DND-41 (cell line): ENCODE results near the gene TNFRSF9.

ENCODE experiments used
- ATAC-seq: fragments of 200-7000 bp; cut with Tn5 transposase; 3 replicates; pipeline ENCODE4 v1.9.1; 2021; ENCODE audit warnings: low read depth; ENCODE audit not compliant: insufficient read depth
- DNase-seq: peaks from one replicate; pipeline ENCODE4 v3.0.0-alpha.2; 2020
- H2AFZ ChIP-seq: 2 replicates; pipeline ENCODE4 v1.6.0; 2012; ENCODE audit warnings: low read depth, low read length
- H3K27ac ChIP-seq: 2 replicates; pipeline ENCODE4 v1.5.1; 2012; ENCODE audit warnings: low read length, inconsistent platforms
- H3K27me3 ChIP-seq: fragments of 200-600 bp; sonication (generic); 2 replicates; pipeline ENCODE4 v1.6.0; 2012; ENCODE audit warnings: low read length, mild to moderate bottlenecking, inconsistent platforms; ENCODE audit not compliant: insufficient read depth, poor library complexity
- H3K36me3 ChIP-seq: 2 replicates; pipeline ENCODE4 v1.5.1; 2012; ENCODE audit warnings: low read length, inconsistent platforms; ENCODE audit not compliant: insufficient read depth
- H3K4me1 ChIP-seq: 2 replicates; pipeline ENCODE4 v1.5.1; 2012; ENCODE audit warnings: mild to moderate bottlenecking, low read length; ENCODE audit not compliant: insufficient read depth
- H3K4me2 ChIP-seq: 2 replicates; pipeline ENCODE4 v1.6.0; 2012; ENCODE audit warnings: mild to moderate bottlenecking, moderate library complexity, low read length, inconsistent platforms; ENCODE audit not compliant: insufficient read depth
- H3K4me3 ChIP-seq, 2 experiments: fragments of 200-600 bp in 1 of 2; shearing (Covaris generic) in 1 of 2; 2 replicates each; pipeline ENCODE4 v1.5.1; 2012 to 2016; ENCODE audit warnings: inconsistent platforms in 2 of 2, low read length in 2 of 2, mild to moderate bottlenecking in 2 of 2, low read depth in 1 of 2, moderate library complexity in 1 of 2
- H3K79me2 ChIP-seq: 2 replicates; pipeline ENCODE4 v1.6.0; 2012; ENCODE audit warnings: low read length, inconsistent platforms; ENCODE audit not compliant: insufficient read depth
- H3K9ac ChIP-seq: 2 replicates; pipeline ENCODE4 v1.6.0; 2012; ENCODE audit warnings: low read depth, mild to moderate bottlenecking, inconsistent platforms, low read length, moderate library complexity
- H3K9me3 ChIP-seq: 2 replicates; pipeline ENCODE4 v1.5.1; 2012; ENCODE audit warnings: low read length, moderate library complexity, mild to moderate bottlenecking, inconsistent platforms; ENCODE audit not compliant: insufficient read depth, severe bottlenecking
- H4K20me1 ChIP-seq: 2 replicates; pipeline ENCODE4 v1.6.0; 2012; ENCODE audit warnings: low read length; ENCODE audit not compliant: insufficient read depth
- CTCF ChIP-seq: IDR thresholded peaks from 2 replicates; pipeline ENCODE4 v1.5.1; 2012; ENCODE audit warnings: borderline replicate concordance, low read length, moderate library complexity, mild to moderate bottlenecking; ENCODE audit not compliant: poor library complexity, severe bottlenecking; ENCODE audit errors: extremely low read depth
- EZH2 ChIP-seq: IDR thresholded peaks from 3 replicates; pipeline ENCODE4 v1.6.1; 2012; ENCODE audit warnings: borderline replicate concordance, low read depth, mild to moderate bottlenecking, moderate library complexity, low read length, inconsistent platforms; ENCODE audit not compliant: severe bottlenecking

The TNFRSF9 gene

GRCh38 chr1:7865978-7866377, 74.7 kb downstream of the TNFRSF9 start:
- Histone ChIP-seq H3K9ac (no peak overlapping the region), H3K27me3 (no peaks in the 10 kb centered on the region), H3K4me1 (no peaks in the 10 kb centered on the region), H4K20me1 (no peaks in the 10 kb centered on the region), H3K9me3 (no peaks in the 10 kb centered on the region), H3K27ac (no peak overlapping the region), H3K79me2 (no peaks in the 10 kb centered on the region), H3K4me2 (no peak overlapping the region), H3K36me3 (no peaks in the 10 kb centered on the region), H2AFZ (no peak overlapping the region), H3K4me3 (no peak overlapping the region)
- ATAC-seq: no peak
- TF ChIP-seq EZH2 (no peak), CTCF (no peak)
- no peak for DNase-seq
